Activated B cell treated with CpG ODN at 0.5 μM for 24 hours (primary cell): Measurements from ENCODE around the gene FAF1. TPM values are rescaled to one million over a fixed set of nuclear protein-coding genes. Genes with fewer than 3 reads are reported as not detected.
A peak's percentile ranks its signal among the peaks of the same experiment; 100 is the strongest.

Source experiments
- ATAC-seq: fragments of 200-7000 bp; cut with Tn5 transposase; one replicate; pipeline ENCODE4 v1.10.0; 2021; ENCODE audit warnings: low read depth, mild to moderate bottlenecking, moderate library complexity
- CTCF ChIA-PET: fragments of 350-600 bp; sonication (Branson Sonifier 250); formaldehyde crosslinking; loops from one replicate; lab custom pipeline; 2021; ENCODE audit warnings: antibody characterized with exemption; lab: Charles Lee
- POLR2A ChIA-PET: fragments of 350-600 bp; sonication (Branson Sonifier 250); formaldehyde crosslinking; loops from one replicate; lab custom pipeline; 2021; ENCODE audit warnings: antibody characterized with exemption; lab: Charles Lee
- DNase-seq: peaks from one replicate; pipeline ENCODE4 v3.0.0; 2022
- H3K27ac Mint-ChIP-seq: one replicate; pipeline ENCODE4 v1.8.0; 2020; ENCODE audit warnings: mixed read lengths
- H3K27me3 Mint-ChIP-seq: one replicate; pipeline ENCODE4 v1.8.0; 2021; ENCODE audit warnings: mixed read lengths
- H3K36me3 Mint-ChIP-seq: one replicate; pipeline ENCODE4 v1.8.0; 2021; ENCODE audit warnings: low read depth, mixed read lengths
- H3K4me1 Mint-ChIP-seq: one replicate; pipeline ENCODE4 v1.8.0; 2021; ENCODE audit warnings: mixed read lengths
- H3K4me3 Mint-ChIP-seq: one replicate; pipeline ENCODE4 v1.8.0; 2020; ENCODE audit warnings: mild to moderate bottlenecking, mixed read lengths
- H3K9me3 Mint-ChIP-seq: one replicate; pipeline ENCODE4 v1.8.0; 2020; ENCODE audit warnings: mixed read lengths
- intact Hi-C: fragments of 100-400 bp; cut with micrococcal nuclease; formaldehyde crosslinking; loops from one replicate; pipeline ENCODE4 v1.15.1; 2024
- total RNA-seq: library from RNA; stranded (reverse); gene quantifications from 2 replicates; pipeline ENCODE4 v1.2.3, GENCODE V29; 2022
- TF ChIP-seq, protein P1 (sequence below): fragments of 200-600 bp; IDR thresholded peaks from one replicate; pipeline ENCODE4 v1.8.0; 2022; ENCODE audit warnings: antibody characterized with exemption, mild to moderate bottlenecking

The FAF1 gene
- total RNA-seq, 1 donor from 2014 or later, result 61.7 TPM

GRCh38 chr1:50968821-50969610, 8.9 kb upstream of the FAF1 start:
- ATAC-seq (peak; percentile 27), DNase-seq (peak; percentile 63)
- ChIA-PET CTCF (interaction anchor here (0.9 to 3.6 kb wide), 5 partner anchors 8 to 39 kb away, joined by 3 to 15 read pairs (median 5); partner anchors contain the start of gene FAF1), POLR2A (interaction anchor here (1.4 to 3.8 kb wide), 5 partner anchors 9 to 909 kb away, joined by 3 to 48 read pairs (median 10); partner anchors contain the start of genes FAF1 and NRDC)
- peak overlapping the region; percentile 98 for H3K4me3 Mint-ChIP-seq
- H3K9me3 Mint-ChIP-seq, result no peaks in the 10 kb centered on the region
- H3K4me1 Mint-ChIP-seq, result peaks cover 18% of the 10 kb centered on the region
- TF ChIP-seq, protein P1, sequence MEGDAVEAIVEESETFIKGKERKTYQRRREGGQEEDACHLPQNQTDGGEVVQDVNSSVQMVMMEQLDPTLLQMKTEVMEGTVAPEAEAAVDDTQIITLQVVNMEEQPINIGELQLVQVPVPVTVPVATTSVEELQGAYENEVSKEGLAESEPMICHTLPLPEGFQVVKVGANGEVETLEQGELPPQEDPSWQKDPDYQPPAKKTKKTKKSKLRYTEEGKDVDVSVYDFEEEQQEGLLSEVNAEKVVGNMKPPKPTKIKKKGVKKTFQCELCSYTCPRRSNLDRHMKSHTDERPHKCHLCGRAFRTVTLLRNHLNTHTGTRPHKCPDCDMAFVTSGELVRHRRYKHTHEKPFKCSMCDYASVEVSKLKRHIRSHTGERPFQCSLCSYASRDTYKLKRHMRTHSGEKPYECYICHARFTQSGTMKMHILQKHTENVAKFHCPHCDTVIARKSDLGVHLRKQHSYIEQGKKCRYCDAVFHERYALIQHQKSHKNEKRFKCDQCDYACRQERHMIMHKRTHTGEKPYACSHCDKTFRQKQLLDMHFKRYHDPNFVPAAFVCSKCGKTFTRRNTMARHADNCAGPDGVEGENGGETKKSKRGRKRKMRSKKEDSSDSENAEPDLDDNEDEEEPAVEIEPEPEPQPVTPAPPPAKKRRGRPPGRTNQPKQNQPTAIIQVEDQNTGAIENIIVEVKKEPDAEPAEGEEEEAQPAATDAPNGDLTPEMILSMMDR, result no peak
- intact Hi-C loops, result loop anchor here (1.0 to 10.0 kb wide), 7 partner anchors 8 to 1086 kb away; partner anchors contain the start of genes BTF3L4, FAF1, NRDC and TXNDC12
- peaks cover 5% of the 10 kb centered on the region for H3K27me3 Mint-ChIP-seq
- H3K36me3 Mint-ChIP-seq, result peaks cover 10% of the 10 kb centered on the region
- peak overlapping the region; percentile 87 for H3K27ac Mint-ChIP-seq

DNA sequence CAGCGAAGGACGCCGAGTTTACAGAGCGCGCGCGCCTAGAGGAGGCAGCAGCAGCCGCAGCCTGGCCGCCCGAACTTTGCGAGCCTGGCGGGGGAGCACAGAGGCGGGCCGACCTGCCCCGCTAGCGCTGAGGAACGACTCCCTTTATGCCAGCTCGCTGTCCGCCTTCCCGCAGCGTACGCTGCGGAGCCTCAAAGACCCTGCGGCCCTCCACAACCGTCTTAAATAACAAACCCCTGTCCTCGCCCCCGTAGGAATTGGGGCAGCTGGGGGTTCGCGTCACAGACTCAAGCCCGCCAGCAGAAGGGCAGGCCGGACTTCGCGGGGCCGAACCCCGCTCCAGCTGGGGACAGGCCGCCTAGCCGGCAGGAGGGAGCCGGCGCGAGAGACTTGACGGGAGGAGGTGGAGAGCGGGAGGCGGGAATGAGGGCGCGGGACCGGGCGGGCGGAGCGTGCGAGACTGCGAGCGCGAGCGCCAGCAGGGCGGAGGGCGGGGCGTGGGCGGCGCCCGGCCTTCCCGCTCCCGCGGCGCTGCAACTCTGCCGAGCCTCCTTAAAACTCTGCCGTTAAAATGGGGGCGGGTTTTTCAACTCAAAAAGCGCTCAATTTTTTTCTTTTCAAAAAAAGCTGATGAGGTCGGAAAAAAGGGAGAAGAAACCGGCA, 8.2 kb upstream of the FAF1 start:
- TF ChIP-seq, protein P1, result no peak
- CTCF ChIA-PET, result interaction anchor here (0.9 to 3.6 kb wide), 5 partner anchors 8 to 39 kb away, joined by 3 to 15 read pairs (median 5); partner anchors contain the start of gene FAF1
- H3K27me3 Mint-ChIP-seq, result no peaks in the 10 kb centered on the region

GRCh38 chr1:50967416-50968157, 7.5 kb upstream of the FAF1 start:
- Mint-ChIP-seq H3K4me3 (peak overlapping the region; percentile 98), H3K9me3 (no peaks in the 10 kb centered on the region), H3K36me3 (peaks cover 10% of the 10 kb centered on the region), H3K27me3 (no peaks in the 10 kb centered on the region), H3K27ac (peak overlapping the region; percentile 87), H3K4me1 (peaks cover 18% of the 10 kb centered on the region)
- DNase-seq, result no peak
- TF ChIP-seq, protein P1, result no peak
- ChIA-PET POLR2A (interaction anchor here (1.8 to 3.8 kb wide), 3 partner anchors 7 to 33 kb away, joined by 7 to 48 read pairs (median 35); partner anchors contain the start of gene FAF1), CTCF (interaction anchor here (1.6 to 3.6 kb wide), 2 partner anchors 10 to 38 kb away, joined by 5 to 15 read pairs; no protein-coding TSS in a partner anchor)
- ATAC-seq, result no peak
- intact Hi-C loops, result loop anchor here (1.0 to 10.0 kb wide), 6 partner anchors 7 to 1087 kb away; partner anchors contain the start of genes BTF3L4, FAF1, NRDC and TXNDC12

More for the DNA sequence above, 8.2 kb upstream of the FAF1 start:
- ATAC-seq (peak; percentile 80), DNase-seq (peak; percentile 80)
- peak overlapping the region; percentile 87 for H3K27ac Mint-ChIP-seq
- POLR2A ChIA-PET, result interaction anchor here (1.8 to 3.8 kb wide), 4 partner anchors 8 to 38 kb away, joined by 7 to 48 read pairs (median 22); partner anchors contain the start of gene FAF1
- no peaks in the 10 kb centered on the region for H3K9me3 Mint-ChIP-seq
- peaks cover 18% of the 10 kb centered on the region for H3K4me1 Mint-ChIP-seq
- intact Hi-C loops, result loop anchor here (1.0 to 10.0 kb wide), 6 partner anchors 8 to 1087 kb away; partner anchors contain the start of genes BTF3L4, FAF1, NRDC and TXNDC12
- peak overlapping the region; percentile 98 for H3K4me3 Mint-ChIP-seq
- peaks cover 10% of the 10 kb centered on the region for H3K36me3 Mint-ChIP-seq

DNA sequence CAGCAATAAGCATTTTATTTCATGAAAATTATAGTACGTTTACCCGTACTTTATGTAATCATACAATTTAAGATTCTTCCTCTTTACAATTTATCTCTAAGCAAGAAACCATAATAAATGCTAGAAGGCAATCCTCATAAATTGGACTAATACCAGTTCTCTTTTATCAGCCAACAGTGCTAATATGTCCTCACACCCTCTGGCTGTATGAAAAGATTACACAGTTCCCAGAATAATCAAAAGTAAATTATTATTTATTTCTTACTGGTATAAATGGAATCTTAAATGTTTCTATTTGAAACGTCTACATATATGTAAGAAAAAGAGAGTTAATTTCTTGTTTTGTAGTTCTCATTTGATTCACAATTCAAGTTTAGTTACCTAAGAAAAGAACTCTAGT, 6.9 kb upstream of the FAF1 start:
- H3K9me3 Mint-ChIP-seq, result no peaks in the 10 kb centered on the region
- POLR2A ChIA-PET, result no interaction called here
- peaks cover 18% of the 10 kb centered on the region for H3K4me1 Mint-ChIP-seq
- DNase-seq (no peak), ATAC-seq (no peak)
- intact Hi-C loops, result loop anchor here (10.0 kb wide), 1 partner anchor 1088 kb away; the partner anchor contains the start of genes BTF3L4 and TXNDC12
- H3K4me3 Mint-ChIP-seq, result peak overlapping the region; percentile 98
- H3K27ac Mint-ChIP-seq, result no peak overlapping the region
- TF ChIP-seq, protein P1, result no peak
- CTCF ChIA-PET, result no interaction called here
- H3K36me3 Mint-ChIP-seq, result peaks cover 10% of the 10 kb centered on the region
- no peaks in the 10 kb centered on the region for H3K27me3 Mint-ChIP-seq
